ENCODE results near the gene GJB3.

- no peak for TF ChIP-seq POLR2A (IDR thresholded peaks at IDR 0.05; ENCODE audit: borderline replicate concordance, extremely low read depth, insufficient read depth, insufficient read length)
- no peak for TF ChIP-seq FOSL1 (IDR thresholded peaks at IDR 0.05; ENCODE audit: low read depth)
- no peak for TF ChIP-seq POLR2AphosphoS5 (IDR thresholded peaks at IDR 0.05; ENCODE audit: low read depth, low read length)
- no peak for TF ChIP-seq CTCF (IDR thresholded peaks at IDR 0.05 in 2 of 3, conservative IDR thresholded peaks at IDR 0.05 in 1 of 3; ENCODE audit: borderline replicate concordance in 1 of 3, insufficient read depth in 1 of 3, low read depth in 2 of 3, low read length in 2 of 3)
- TF ChIP-seq REST (IDR thresholded peaks at IDR 0.05; ENCODE audit: low read depth), result no peak
- no peak for TF ChIP-seq TCF7L2 (IDR thresholded peaks at IDR 0.05; ENCODE audit: borderline replicate concordance, extremely low read depth, insufficient read depth, insufficient read length)
- no peak for TF ChIP-seq YY1 (IDR thresholded peaks at IDR 0.05; ENCODE audit: extremely low read depth, insufficient replicate concordance, low read depth, low read length)
- no peak for TF ChIP-seq RAD21 (IDR thresholded peaks at IDR 0.05; ENCODE audit: low read depth)
- no peak for TF ChIP-seq ZBTB33 (IDR thresholded peaks at IDR 0.05; ENCODE audit: extremely low read depth, insufficient replicate concordance, low read length)
- TF ChIP-seq MAX (IDR thresholded peaks at IDR 0.05), result no peak
Observed at GRCh38 chr1:34794790-34795180, 13.8 kb downstream of the GJB3 start.

All from HCT116 (cell line).